Measurements from ENCODE around the gene ARMC2. TPM values are rescaled to one million over a fixed set of nuclear protein-coding genes. Genes with fewer than 3 reads are reported as not detected.
A peak's percentile ranks its signal among the peaks of the same experiment; 100 is the strongest.

Gene ARMC2
- total RNA-seq, 1 donor, result 0.86 TPM

DNA sequence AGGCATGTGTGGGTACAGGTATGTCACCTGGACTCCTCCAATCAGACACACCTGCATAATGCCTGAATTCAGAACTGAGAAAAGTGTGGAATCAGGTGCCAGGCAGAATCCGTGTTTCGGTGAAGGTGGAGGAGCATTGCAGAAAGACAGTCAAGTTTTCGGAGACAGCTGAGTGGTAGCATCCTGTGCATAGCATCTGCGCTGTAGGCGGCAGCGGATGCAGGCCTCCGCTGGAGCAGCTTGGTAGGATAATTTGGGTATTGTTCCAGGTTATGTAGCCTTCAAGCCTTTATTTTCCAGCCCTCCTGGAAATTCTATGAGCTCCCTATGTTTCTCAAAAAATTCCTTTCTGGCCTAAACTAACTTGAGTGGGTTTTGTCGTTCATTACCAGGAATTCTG lies 15.5 kb upstream of the ARMC2 start:
- H3K4me3 ChIP-seq (ENCODE audit: low read depth, low read length), result no peak overlapping the region
- DNase-seq (ENCODE audit: low read depth), result no peak
- TF ChIP-seq, protein P1, sequence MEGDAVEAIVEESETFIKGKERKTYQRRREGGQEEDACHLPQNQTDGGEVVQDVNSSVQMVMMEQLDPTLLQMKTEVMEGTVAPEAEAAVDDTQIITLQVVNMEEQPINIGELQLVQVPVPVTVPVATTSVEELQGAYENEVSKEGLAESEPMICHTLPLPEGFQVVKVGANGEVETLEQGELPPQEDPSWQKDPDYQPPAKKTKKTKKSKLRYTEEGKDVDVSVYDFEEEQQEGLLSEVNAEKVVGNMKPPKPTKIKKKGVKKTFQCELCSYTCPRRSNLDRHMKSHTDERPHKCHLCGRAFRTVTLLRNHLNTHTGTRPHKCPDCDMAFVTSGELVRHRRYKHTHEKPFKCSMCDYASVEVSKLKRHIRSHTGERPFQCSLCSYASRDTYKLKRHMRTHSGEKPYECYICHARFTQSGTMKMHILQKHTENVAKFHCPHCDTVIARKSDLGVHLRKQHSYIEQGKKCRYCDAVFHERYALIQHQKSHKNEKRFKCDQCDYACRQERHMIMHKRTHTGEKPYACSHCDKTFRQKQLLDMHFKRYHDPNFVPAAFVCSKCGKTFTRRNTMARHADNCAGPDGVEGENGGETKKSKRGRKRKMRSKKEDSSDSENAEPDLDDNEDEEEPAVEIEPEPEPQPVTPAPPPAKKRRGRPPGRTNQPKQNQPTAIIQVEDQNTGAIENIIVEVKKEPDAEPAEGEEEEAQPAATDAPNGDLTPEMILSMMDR (IDR thresholded peaks at IDR 0.05; ENCODE audit: insufficient read depth, low read depth, low read length), result no peak

DNA sequence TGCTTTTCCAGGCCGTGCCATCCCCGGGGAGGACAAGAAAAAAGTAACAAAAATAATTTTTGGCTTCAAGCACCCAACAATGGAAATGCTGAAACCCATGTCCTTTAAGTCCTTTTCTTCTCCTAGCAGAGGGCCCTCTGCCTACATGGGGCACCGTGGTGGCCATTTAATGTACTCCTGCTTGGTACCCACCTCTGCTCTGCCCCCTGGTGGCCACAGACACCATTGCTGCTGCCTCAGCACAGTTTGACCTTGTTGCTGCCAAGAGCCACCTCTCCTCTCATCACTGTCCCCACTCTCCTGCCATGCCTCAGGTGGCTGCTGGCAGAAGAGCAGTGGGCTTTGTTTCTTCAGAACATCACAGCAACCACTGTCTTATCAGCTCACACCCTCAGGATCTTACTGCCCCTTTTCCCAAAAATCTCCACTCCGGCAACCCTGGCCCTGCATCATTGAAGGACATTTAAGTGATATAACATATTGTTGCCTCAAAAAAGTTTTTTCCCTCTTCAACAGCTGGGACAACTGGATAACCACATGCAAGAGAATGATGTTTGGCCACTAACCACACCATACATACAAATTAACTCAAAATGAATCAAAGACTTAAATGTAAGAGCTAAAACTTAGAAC lies 12.9 kb upstream of the ARMC2 start:
- TF ChIP-seq, protein P1 (IDR thresholded peaks at IDR 0.05; ENCODE audit: insufficient read depth, low read depth, low read length), result peak; percentile 90
- DNase-seq (ENCODE audit: low read depth), result peak; percentile 81
- H3K4me3 ChIP-seq (ENCODE audit: low read depth, low read length), result no peak overlapping the region

DNA sequence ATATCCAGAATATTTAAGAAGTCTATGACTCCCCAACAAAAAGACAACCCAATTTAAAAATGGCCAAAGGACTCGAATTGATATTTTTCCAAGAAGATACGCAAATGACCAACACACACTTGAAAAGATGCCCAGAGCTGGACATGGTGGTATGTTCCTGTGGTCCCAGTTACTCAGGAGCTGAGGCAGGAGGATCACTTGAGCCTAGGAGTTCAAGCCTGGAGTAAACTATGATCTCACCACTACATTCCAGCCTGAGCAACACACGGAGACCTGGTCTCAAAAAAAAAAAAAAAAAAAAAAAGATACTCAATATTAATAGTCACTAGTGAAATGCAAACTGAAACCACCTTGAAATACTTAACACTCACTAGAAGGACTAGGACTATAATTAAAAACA lies 12.2 kb upstream of the ARMC2 start:
- no peak overlapping the region for H3K4me3 ChIP-seq (ENCODE audit: low read depth, low read length)
- TF ChIP-seq, protein P1 (IDR thresholded peaks at IDR 0.05; ENCODE audit: insufficient read depth, low read depth, low read length), result no peak
- peak; percentile 12 for DNase-seq (ENCODE audit: low read depth)

DNA sequence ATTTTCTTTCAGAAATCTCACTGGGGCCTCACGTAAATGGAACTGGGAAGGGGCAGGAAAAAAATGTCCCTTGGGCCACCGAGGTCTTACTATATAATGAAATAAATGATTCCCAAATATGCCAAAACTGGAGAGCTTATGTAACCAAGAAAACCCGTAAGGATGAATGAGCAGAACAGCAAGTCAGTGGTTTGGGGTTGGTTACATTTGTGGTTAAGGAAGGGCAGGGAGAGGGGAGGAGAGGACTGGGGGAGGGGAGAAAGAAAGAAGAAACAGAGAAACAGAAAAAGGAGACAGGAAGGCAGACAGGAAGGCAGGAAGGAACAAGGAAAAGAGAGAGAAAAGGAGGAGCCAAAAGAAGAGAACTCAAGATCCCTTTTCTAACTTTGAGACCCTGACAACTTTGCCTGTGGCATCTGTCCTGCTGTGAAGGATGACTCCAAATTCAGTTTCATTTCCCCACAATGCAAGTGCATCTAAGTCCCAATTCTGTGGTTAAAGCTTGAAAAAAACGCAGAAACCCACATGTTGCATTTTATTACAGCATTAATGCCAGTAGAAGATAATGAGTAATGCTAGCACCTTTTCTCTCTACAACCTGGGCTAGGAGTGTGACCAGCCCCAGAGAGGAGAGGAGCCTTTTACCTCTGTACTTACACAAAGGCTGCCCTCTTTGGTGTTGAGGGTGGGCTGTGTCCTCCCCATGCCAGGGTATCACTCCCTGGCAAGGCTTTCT lies 10.8 kb upstream of the ARMC2 start:
- H3K4me3 ChIP-seq (ENCODE audit: low read depth, low read length), result no peak overlapping the region
- peak; percentile 18 for DNase-seq (ENCODE audit: low read depth)
- TF ChIP-seq, protein P1 (IDR thresholded peaks at IDR 0.05; ENCODE audit: insufficient read depth, low read depth, low read length), result no peak

DNA sequence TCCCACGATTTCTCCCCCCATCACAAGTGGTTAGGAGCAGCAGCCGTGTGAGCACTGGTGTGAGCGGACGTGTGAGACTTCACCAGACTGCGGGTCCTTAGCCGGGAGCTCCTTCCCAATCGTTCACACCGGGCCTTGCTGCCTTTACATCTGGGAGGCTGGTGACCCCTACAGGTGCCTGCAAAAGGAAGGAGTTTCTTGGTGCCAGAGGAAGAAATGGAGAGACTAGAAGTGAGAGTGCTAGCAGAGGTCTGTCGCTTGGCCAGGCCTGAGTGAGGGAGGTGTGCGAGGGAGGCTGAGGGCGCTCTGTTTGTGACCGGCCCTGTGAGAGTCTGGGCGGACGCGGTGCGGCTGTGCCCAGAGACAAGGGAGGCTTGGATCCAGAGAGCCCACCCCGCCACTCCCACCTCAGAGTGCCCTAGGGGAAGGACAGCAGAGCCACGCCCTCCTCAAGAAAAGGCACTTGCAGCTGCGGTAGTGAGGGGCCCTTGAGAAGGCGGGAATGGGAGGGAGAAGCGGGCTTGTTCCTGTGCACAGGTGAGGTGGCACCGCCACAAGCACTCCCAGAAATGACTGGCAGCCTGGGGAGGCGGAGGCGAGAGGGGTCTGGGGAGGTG lies 10.0 kb upstream of the ARMC2 start:
- DNase-seq (ENCODE audit: low read depth), result peak; percentile 19
- no peak overlapping the region for H3K4me3 ChIP-seq (ENCODE audit: low read depth, low read length)
- TF ChIP-seq, protein P1 (IDR thresholded peaks at IDR 0.05; ENCODE audit: insufficient read depth, low read depth, low read length), result peak; percentile 15

DNA sequence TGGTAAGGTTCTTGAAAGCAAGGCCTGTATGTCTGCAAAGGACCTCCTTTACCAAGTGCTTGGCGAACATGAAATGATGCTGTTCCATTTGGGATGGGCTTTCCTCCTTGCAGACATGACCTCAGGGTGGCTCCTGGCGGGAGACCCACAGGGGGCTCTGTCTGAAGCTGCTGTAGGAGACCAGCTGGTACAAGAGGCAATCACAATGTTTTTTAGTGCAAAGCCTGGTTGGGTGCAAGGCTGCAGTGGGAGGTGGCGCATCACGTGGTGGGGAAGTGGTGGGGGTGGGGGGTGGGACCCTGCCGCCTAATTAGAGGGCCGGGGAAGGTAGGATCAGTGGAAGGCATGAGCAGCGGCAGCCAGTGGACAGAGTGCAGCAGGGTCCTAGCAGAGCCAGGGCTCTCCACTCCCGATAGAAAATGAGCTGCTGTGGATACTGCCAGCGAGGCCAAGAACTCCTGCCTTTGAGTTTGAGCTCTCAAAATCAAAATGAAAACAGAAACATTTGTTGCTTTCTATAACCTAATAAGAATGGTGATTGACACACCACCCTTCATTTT lies 9.1 kb upstream of the ARMC2 start:
- TF ChIP-seq, protein P1 (IDR thresholded peaks at IDR 0.05; ENCODE audit: insufficient read depth, low read depth, low read length), result no peak
- no peak for DNase-seq (ENCODE audit: low read depth)
- no peak overlapping the region for H3K4me3 ChIP-seq (ENCODE audit: low read depth, low read length)
